ENCODE measurements around the gene ATRNL1.

The ATRNL1 gene

DNA sequence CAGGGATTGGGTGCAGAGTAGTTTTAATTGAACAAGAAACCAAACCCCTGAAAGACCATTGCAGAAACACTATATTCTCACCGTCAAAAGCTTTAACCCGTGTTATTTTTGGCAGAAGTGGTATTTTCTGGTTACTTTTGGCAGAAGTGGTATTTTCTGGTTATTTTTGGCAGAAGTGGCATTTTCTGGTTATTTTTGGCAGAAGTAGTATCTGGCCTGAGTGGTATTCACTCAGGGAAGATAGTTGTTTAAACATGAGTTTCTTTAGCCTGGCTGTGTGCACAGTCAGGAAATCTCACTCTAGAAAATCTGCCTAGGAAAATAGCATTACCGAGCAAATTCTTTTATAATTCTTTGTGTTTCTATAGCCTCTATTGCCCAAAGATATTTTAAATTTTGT lies 857.2 kb downstream of the ATRNL1 start:
- no peak for DNase-seq (ENCODE audit: low spot score)
- TF ChIP-seq, protein P1, sequence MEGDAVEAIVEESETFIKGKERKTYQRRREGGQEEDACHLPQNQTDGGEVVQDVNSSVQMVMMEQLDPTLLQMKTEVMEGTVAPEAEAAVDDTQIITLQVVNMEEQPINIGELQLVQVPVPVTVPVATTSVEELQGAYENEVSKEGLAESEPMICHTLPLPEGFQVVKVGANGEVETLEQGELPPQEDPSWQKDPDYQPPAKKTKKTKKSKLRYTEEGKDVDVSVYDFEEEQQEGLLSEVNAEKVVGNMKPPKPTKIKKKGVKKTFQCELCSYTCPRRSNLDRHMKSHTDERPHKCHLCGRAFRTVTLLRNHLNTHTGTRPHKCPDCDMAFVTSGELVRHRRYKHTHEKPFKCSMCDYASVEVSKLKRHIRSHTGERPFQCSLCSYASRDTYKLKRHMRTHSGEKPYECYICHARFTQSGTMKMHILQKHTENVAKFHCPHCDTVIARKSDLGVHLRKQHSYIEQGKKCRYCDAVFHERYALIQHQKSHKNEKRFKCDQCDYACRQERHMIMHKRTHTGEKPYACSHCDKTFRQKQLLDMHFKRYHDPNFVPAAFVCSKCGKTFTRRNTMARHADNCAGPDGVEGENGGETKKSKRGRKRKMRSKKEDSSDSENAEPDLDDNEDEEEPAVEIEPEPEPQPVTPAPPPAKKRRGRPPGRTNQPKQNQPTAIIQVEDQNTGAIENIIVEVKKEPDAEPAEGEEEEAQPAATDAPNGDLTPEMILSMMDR (IDR thresholded peaks at IDR 0.05; ENCODE audit: extremely low read depth, missing control alignments): no peak

DNA sequence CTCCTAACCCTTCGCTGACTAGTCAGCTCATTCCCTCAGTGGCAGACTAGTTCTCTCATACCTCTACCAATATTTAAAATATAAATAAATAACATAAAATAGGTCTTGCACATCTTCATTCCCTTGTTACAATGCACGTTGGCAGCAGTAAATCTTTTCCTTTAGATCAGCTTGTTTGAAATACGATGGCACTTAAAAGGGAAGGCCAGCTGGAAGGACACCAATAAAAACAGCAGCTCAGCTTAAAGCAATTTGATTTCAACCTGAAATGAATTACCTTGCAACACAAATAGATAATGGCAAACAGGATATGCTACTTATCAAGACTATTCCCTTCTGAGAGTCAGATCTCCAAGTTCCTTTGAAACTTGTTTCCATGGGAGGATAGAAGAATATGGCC lies 858.1 kb downstream of the ATRNL1 start:
- TF ChIP-seq, protein P1 (IDR thresholded peaks at IDR 0.05; ENCODE audit: extremely low read depth, missing control alignments): no peak
- no peak for DNase-seq (ENCODE audit: low spot score)

DNA sequence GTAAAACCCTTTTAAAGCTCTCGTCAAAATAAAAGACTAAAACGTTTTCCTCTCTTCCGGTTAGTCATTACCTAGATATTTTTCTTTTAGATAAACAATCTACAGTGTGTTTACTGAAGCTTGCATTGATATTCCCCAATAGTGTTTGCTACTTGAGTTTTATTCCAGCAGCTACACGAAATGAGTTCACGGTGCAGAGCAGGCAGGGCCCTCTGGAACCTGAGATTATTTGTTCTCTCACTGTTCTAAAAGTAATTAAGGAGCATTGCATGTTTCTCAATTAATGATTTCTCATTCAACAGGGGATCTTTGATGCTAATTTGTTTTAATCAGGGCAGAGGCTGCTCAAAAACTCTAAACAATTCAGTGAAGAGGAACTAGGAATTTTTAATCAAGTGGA lies 860.1 kb downstream of the ATRNL1 start:
- DNase-seq (ENCODE audit: low spot score): no peak
- TF ChIP-seq, protein P1 (IDR thresholded peaks at IDR 0.05; ENCODE audit: extremely low read depth, missing control alignments): no peak

DNA sequence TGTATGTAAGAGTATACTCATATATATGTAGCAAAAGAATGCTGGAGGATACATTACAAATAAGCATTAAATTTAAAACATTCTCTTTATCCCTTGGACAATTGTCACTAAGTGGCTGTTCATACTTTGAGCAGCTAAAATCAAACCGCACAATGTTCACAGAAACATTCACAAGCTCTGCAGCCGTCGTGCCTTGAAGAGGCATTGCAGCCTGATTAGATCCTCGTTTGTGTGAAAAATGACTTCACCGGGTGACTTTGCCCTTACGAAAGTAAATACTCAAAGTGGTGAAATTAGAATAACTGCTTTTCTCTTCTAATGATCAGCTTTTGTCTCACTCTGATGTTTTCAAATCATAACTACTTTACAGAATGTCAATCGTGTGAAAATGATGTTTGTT lies 860.8 kb downstream of the ATRNL1 start:
- TF ChIP-seq, protein P1 (IDR thresholded peaks at IDR 0.05; ENCODE audit: extremely low read depth, missing control alignments): no peak
- DNase-seq (ENCODE audit: low spot score): no peak

DNA sequence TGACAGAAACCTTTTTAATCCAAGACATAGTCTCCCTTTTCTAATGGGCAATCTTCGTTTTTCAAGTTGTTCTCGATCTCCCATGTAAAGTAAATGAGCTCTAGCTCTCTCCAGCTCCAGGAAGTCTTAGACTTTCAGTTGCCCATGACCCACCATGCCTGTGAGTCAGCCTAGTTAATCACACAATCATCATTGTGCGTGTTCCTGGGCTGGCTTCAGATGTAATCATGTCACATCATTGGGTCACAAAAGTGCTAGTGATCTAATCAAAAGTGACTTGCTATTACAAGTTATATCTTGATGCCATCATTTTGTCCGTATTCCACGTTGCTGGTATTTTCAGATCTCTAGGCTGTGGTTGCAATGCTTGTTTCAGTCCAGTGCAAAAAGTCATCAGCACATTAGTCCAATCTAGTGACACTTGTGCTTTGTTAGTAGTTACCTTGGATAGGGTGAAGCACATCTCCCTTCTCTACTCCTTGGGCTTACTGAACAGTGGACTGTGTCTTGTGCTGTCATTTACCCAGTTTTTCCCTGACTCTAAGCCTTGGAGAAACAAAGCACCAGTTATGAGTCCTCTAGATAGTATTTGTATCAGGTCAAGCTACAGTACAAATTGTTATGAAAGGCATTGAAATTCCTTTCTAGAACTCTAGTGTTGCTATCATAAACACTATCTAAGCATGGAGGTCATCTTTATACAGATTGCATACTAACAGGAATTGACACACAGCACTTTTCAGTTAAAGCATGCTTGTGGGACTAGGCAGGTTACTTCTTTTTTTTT lies 863.3 kb downstream of the ATRNL1 start:
- TF ChIP-seq, protein P1 (IDR thresholded peaks at IDR 0.05; ENCODE audit: extremely low read depth, missing control alignments): no peak
- no peak for DNase-seq (ENCODE audit: low spot score)

DNA sequence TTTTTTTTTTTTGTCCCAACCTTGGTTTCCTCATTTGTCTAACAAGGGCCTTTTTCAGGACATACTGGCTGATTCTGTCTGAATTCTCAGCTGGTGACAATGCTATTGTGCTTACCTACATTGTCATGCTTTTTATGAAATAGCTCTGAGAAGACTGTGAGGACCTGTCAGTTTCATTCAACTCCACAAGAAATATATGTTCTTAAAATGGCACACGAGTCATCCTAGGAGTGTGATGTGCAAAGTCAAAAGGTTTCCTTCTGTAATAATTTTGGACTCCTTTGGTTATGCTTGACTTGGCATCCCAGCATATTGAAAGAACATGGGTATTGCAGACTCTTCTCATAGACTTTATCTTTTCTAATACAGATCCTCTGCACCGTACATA lies 863.8 kb downstream of the ATRNL1 start:
- DNase-seq (ENCODE audit: low spot score): no peak
- TF ChIP-seq, protein P1 (IDR thresholded peaks at IDR 0.05; ENCODE audit: extremely low read depth, missing control alignments): no peak

DNA sequence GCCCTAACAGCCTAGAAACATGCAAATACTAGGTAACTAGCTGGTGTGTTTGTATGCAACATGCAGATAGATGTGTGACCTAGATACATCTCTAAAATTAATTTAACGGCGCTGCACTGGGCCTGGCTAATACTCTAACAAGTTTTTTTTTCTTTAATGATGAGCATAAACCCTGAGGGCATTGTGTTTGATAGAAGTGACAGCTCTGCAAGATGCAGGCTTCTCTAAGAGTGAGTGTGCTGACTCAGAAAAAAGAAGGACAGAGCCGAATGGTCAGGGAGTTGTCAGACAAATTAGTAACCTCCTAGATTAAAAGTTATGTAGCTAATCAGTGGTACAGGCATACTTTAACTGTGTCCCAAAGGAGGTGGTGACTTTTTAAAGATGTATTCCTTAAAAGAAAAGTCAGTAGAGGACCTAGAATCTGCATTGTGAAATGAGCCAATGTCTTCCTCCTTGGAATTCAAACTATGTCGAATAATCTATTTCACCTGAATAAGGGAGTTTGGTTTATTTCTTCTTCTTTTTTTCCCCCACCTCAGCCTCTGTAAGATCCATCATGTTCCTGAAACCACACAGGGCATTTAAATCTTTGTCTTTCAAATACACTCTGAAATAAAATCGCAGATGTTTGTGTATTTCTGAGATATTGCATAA lies 864.7 kb downstream of the ATRNL1 start:
- TF ChIP-seq, protein P1 (IDR thresholded peaks at IDR 0.05; ENCODE audit: extremely low read depth, missing control alignments): no peak
- DNase-seq (ENCODE audit: low spot score): no peak
